Activated CD4-positive, alpha-beta T cell treated with anti-CD3 and anti-CD28 coated beads, Interleukin-2, Interleukin-6, amounts not matched to agents 100 ng/mL and 50 ng/mL, durations not matched to agents 16 hours and 8 hours (primary cell): Measurements from ENCODE around the gene FYTTD1.

Source experiments
- DNase-seq: peaks from one replicate; pipeline ENCODE4 v3.0.0-alpha.2; 2020

The FYTTD1 gene

DNA sequence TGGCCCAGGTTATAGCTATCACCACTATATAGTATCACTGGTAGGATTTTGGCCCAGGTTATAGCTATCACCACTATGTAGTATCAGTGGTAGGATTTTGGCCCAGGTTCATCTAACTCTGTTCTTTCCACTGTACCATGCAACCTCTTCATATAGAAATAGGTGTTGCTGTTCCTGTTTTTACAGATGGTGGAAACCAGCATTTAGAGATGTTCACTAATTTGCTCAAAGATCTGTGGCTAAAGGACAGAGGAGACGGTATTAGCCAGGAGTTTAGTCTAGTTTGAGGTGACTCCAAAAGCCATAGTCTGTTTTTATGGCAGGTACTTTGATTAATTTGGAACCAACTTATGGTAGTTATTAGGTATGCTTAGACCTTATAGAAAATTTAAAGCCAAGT, 44.4 kb downstream of the FYTTD1 start:
- DNase-seq, result no peak

GRCh38 chr3:197795200-197795599, 45.5 kb downstream of the FYTTD1 start:
- DNase-seq, result no peak

- no peak for DNase-seq
Observed at GRCh38 chr3:197796087-197796486, 46.4 kb downstream of the FYTTD1 start.

DNA sequence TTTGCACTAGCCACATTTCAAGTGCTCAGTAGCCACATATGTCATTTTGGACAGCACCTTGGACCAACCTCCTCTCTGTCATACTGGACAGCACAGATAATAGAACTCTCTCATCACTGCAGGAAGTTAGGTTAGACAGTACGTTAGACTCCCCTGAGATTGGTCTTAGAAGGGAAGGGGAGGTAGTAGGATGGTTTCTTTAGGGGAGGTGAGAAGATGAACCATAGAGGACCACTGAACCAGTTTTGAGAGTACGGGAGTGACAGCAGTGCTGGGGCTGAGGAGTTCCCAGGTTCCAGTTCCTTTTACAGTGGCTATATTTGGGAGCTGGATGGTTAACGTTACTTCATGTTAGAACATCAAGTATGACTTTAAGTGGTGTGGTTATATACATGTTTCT, 49.2 kb downstream of the FYTTD1 start:
- DNase-seq, result no peak

GRCh38 chr3:197800379-197800778, 50.7 kb downstream of the FYTTD1 start:
- DNase-seq, result no peak

DNA sequence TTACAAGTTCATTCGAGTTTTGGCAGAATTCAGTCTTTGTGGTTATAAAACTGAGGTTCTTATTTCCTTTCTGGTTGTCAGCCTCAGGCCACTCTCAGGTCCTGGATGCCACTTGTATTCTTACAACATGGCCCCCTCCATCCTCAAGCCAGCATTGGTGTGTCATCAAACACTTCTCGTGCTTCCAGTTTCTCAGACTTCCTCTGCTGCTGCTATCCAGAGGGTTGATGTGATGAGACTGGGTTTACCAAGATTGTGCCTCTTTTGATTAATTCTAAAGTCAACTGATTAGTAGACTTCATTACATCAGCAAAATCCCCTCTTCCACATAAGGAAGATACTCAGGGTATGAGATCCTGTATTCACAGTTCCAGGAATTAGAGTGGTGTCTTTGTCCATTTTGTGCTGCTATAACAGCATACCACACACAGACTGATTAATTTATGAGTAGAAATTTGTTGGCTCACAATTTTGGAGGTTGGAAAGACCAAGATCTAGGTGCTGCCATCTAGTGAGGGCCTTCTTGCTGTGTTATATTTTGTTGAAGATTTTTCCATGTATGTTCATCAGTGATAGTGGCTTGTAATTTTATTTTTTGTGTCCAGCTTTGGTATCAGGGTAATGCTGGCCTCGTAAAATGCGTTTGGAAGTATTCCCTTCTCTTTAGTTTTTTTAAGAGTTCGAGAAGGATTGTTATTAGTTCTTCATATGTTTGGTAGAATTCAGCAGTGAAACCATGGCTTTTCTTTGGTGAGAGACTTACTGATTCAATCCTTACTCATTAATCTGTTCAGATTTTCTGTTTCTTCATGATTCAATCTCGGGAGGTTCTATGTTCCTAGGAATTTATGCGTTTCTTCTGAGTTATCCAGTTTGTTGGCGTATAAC, 52.5 kb downstream of the FYTTD1 start:
- DNase-seq, result peak; percentile 56

DNA sequence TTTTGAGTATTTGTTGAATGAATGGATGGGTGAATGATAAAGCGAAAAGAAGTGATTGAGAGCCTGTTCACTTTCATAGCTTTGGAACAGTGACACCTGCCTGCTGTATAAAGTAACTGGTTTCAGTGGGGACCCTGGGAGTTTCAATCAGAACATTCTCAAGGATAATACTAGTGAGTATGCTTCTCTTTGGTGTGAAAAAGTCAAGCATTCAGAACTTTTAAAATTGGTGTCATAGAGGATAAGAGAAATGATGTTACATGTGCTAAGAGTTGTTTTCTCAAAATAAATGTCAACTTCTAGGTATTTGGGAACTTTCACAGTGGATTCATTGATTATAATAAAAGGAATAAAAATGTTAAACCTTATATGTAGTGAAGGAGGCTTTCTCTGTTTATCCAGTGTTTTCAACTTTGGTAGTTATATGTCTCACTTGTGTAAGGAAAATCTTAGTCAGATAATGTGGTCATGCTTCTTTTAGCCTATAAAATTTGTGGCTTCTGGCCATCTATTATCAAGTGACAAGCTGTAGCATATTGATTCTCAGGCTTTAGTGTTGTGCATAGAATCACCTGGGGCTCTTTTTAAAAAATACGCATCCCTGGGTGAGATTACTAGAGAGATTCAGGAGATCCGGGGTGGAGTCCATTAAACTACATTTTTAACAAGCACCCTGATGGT, 53.2 kb downstream of the FYTTD1 start:
- DNase-seq, result no peak

DNA sequence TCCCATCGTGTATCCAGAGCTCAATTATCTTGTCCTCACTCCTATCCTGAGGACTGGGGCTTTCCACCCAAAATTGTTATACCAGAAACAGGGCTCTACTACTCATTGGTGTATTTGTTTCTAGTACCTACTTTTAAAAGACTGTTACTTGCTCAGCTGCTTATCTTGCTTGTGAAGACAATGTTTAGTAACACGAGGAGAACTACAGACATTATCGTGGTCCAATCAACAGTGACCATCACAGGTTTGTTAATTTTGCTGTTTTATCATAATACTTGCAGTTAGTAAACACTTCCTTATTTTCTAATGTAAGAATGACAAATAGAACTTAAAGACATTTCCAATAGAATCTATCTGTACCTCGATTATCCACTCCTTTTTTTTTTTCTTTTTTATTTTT, 54.8 kb downstream of the FYTTD1 start:
- DNase-seq, result no peak

DNA sequence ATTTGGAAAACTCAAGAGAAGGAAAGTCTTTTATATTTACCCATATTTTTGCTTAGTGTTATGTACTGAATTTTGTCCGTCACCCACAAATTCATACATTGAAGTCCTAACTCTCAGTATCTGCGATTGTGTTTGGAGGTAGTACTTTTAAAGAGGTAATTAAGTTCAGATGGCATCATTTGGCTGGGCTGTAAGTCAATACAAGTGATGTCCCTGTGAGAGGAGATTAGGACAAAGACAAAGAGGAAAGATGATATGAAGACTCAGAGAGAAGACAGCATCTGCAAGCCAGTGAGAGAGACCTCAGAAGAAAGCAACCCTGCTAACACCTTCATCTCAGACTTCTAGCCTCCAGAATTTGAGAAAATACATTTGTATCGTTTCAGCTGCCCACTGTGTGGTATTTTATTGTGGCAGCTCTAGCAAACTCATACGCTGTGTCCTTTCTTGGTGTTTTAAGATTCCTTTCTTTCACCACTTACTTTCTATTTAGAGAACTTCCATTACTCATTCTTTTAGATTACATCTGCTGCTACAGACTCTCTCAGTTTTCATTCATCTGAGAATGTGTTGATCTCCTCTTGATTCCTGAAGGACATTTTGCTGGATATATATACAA, 58.4 kb downstream of the FYTTD1 start:
- DNase-seq, result no peak

- no peak for DNase-seq
Observed at GRCh38 chr3:197809356-197810020, 59.8 kb downstream of the FYTTD1 start.

- no peak for DNase-seq
Observed at GRCh38 chr3:197810901-197811300, 61.2 kb downstream of the FYTTD1 start.

DNA sequence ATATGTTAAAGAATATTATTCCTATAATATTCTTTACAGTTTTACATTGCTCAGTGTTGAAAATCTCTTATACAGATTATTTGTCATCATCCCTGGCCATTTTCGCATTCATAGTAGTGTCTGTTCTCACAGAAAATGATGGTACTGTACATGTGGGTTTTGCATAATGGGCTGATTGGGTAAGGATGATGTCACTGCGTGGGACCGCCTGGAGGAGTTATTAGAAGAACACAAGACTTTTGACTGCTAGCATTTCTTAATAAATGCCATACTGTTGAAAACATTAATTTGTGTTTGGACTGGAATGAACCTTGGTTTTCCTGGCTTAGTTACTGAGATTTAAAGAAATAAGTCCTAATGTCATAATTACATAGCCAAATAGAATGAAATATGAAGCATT, 61.7 kb downstream of the FYTTD1 start:
- no peak for DNase-seq

DNA sequence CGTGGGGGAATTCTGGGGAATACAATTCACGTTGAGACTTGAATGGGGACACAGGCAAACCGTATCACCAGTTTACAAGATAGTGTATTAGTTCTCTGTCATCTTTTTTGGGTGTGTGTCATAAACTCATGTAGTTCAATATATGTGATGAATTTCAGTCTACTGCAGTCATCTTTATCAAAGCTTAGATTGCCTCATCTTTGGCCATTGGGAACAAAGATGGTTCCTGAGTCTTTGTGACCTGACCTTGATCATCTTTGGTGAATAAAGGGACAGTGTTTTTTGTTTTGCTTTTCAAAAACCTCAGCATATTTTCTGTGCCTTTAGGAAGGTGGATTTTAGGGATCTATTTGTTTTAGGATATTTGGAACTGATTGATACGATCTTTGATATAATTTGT, 64.7 kb downstream of the FYTTD1 start:
- no peak for DNase-seq

DNA sequence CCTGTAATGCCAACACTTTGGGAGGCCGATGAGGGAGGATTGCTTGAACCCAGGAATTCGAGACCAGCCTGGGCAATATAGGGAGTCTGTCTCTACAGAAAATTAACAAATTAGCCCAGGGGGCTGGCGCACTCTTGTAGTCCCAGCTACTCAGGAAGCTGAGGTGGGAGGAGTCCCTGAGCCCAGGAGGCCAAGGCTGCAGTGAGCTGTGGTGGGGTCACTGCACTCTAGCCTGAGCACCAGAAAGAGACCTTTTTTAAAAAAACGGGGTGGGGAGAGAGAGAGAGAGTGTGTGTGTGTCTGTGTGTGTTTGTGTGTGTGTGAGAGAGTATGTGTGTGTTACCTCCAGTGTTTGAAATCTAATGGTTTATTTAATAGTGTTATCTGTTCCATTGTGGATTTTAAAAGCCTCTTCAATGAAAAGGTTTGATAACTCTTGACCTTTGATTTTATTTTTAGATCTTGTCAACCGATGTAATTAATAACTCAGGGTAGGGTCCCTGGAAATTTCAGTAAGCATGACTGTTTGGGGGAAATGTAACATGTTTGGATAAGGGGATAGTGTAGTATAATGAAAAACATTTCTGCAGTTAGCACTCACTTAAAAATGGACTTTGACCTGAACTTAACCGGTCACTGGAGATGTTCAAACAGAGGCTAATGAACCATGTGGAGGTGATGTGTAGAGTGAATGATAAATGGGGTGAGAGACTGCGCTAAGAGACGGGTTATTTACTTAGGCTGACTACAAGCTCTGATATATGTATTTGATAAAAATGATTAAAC, 71.1 kb downstream of the FYTTD1 start:
- DNase-seq, result no peak

DNA sequence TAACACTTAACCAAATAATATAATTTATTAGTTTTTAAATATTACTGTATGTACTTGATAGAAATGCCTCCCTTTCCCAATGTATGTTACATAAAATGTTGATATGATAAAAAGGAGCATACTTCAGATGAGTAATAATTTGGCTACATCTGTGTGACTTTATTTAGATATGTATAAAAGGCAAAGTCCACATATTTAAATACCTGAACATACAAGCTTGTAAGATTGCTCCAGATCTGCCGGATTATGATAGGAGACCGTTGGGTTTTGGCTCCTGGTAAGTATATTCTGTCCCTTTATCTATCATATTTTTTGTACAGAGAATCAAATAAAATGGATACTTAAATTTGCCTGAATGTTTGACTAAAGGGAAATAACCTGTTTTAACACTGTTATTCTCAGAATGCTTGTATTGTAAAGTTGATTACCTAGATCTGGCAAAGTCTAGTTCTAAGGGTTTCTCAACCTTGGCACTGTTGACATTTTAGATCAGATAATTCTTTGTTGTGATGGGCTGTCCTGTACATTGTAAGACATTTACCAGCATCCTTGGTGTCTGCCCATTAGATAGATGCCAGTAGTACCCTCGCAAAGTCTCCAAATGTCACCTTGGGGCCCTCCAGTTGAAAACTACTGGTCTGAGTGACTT, 79.8 kb downstream of the FYTTD1 start:
- no peak for DNase-seq

DNA sequence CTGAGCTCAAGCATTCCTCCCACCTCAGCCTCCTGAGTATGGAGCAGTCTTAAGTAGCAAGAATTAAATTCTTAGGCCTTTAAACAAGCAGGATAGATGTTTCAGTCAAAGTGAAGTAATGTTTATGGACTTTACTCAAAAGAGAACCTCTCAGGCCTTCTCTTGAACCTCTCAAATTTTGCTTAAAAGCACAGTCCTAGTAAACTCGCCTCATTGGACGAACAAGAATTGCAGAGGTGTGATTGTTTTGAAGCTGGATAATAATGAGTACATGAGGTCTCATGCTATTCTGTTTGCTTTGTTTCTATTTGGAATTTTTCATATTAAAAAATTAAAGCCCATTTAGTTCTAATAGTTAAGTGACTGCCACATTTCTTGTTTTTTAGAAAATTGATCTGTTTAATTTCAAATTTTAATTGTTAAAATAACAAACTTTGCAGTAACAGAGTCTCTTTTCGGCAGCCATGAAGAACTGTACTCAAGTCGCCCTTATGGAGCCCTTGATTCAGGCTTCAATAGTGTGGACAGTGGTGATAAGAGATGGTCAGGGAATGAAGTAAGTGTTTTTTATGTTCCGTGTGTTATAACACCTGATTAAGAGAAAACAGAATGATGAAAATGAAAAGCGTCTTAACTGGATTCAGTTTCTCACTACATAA, 80.8 kb downstream of the FYTTD1 start:
- DNase-seq, result no peak

GRCh38 chr3:197830967-197831313, 81.3 kb downstream of the FYTTD1 start:
- DNase-seq, result no peak

DNA sequence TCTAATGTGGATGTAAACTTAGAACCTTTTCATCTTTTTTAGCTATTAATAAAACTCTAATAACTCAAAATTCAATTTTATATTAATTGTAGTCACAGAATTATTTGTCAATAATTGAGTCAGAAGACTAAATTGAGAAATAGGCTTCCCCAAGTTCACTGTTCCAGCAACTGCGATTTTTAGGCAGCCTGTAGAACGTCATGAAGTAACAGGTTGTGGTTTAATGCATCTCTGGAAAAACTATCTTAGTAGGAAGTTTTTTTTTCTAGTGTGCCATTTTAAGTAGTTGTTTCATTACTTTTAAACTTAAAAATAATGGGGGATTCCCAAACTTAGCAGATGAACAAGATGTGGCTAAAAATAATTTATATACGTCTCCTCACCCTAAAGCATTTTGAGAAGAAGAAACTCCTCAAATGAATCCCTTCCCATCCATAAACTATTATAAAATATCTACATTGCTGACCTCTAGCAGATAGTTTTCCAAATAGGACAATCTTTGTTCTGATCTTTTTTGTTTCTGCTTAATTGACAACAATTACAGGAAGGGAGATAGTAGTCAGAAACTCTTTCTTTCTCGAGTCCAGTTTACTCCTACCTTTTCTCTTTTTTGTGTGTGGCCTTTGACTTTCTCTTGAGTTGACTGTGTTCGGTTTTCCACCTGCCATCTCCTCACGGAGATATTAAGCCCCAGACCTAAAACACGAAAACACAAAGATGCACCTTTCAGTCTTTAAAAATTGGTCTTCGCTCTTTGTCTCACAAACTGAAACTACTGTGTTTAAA, 84.4 kb downstream of the FYTTD1 start:
- no peak for DNase-seq

DNA sequence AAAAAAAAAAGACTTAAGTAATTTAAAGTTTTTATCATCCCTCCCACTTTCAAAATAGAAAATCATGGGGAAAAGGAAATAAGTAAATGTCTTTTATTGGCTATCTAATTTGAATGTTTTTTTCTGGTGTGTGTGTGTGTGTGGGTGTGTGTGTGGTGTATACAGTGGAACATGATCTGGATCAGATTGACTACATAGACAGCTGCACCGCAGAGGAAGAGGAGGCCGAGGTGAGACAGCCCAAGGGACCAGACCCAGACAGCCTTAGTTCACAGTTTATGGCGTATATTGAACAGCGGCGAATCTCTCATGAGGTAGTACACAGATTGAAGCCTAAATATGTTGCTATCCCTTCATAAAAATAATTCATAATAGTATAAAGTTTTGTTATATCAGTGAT, 85.8 kb downstream of the FYTTD1 start:
- no peak for DNase-seq

DNA sequence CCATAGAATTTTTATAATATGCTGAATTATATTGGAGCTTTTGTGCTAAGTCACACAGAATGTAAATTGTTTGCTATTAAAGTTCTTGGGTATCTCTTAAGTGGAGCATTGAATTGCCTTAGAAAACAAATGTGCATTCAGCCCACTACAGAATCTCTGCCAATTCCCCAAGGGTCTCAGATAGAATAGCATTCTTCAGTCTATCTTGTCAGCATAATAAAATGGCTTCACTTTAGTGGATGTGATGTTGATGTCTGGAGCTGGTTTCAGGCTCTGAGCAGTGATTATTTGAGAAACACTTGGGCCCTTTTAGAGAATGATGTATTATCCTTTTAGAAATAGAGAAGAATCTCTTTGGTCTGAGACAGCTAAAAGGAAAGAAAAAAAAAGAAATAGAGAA, 86.6 kb downstream of the FYTTD1 start:
- DNase-seq, result no peak
